Pancreas (tissue), 10 donors: Measurements from ENCODE around the gene SLCO3A1. TPM values are rescaled to one million over a fixed set of nuclear protein-coding genes. Genes with fewer than 3 reads are reported as not detected.

ENCODE experiments used
- ATAC-seq, 4 donors: fragments of 200-7000 bp; cut with Tn5 transposase; one replicate each; pipeline versions ENCODE4 v1.8.0 to v1.9.1; 2020; ENCODE audit warnings: mild to moderate bottlenecking in 4 of 4, moderate library complexity in 4 of 4
- DNase-seq, 6 donors: peaks; one replicate each; pipeline ENCODE4 v3.0.0-alpha.2; 2020
- FAIRE-seq: peaks from 2 replicates; lab custom pipeline; 2012; peaks lifted over from hg19 to GRCh38; lab: Jason Lieb, UNC
- H3K27ac ChIP-seq, 4 donors: fragments of 200-600 bp; sonication (generic); 1 replicate in 3 of 4; 2 replicates in 1 of 4; pipeline versions ENCODE4 v1.5.0 to v1.8.0; 2020
- H3K27me3 ChIP-seq, 4 donors: fragments of 200-600 bp; one replicate each; pipeline ENCODE4 v1.8.0; 2021
- H3K36me3 ChIP-seq, 3 donors: fragments of 200-600 bp; sonication (generic) in 1 of 3; one replicate each; pipeline versions ENCODE4 v1.5.0 to v1.8.0; 2020 to 2021
- H3K4me1 ChIP-seq, 3 donors: fragments of 200-600 bp; one replicate each; pipeline ENCODE4 v1.8.0; 2021
- H3K4me3 ChIP-seq, 4 donors: fragments of 200-600 bp; sonication (generic) in 2 of 4; one replicate each; pipeline versions ENCODE4 v1.5.0 to v1.8.0; 2020 to 2021
- H3K9me3 ChIP-seq, 4 donors: fragments of 200-600 bp; one replicate each; pipeline ENCODE4 v1.8.0; 2021
- WGBS, 2 donors: extraction: QIAGEN DNeasy Blood & Tissue Kit; methylation state at CpG; one replicate each; pipeline ENCODE4 v1.1.7; 2013; 5-methylcytosine and 5-hydroxymethylcytosine counted together
- intact Hi-C, 3 donors: fragments of 100-400 bp; cut with DNase I; formaldehyde crosslinking; loops; one replicate each; pipeline versions ENCODE4 v1.11.1 to v1.14.2; 2022
- polyA plus RNA-seq, 2 donors: library from polyadenylated mRNA; stranded (reverse); fragments of 200-250 nt; gene quantifications; one replicate each; pipeline ENCODE4 v1.2.3, GENCODE V29; 2013
- total RNA-seq, 6 donors: library from RNA; stranded (reverse); fragmentation: NEBNext Ultra II Directional in 4 of 6; extraction: Animal tissue kit (Norgen Biotek cat#: 25700) in 4 of 6; gene quantifications; one replicate each; pipeline versions ENCODE4 v1.2.1 to v1.2.4, GENCODE V29; 2021 to 2023
- TF ChIP-seq, protein P1 (sequence below), 4 donors: fragments of 200-600 bp; sonication (generic) in 3 of 4; IDR thresholded peaks; one replicate each; pipeline versions ENCODE4 v1.5.0 to v1.8.0; 2021; ENCODE audit warnings: antibody characterized with exemption in 4 of 4
- donor health status: healthy with polysubstance abuse.
- donor health status: DM: no; HTN: no; CAD: no; lungs with moderate emphysema.
- donor health status: DM: no; HTN: no; CAD: no.
- donor health status: control.
- donor health status: control.
- donor health status: Bipolar disorder and iron deficiency.
- donor health status: DM: yes; HTN: yes; CAD: no.
- donor health status: DM: no; HTN: no; CAD: no.
- donor health status: DM: no; HTN: no; CAD: no.
- donor health status: DM: yes; HTN: yes; CAD: no.

SLCO3A1 gene
- total and polyA plus RNA-seq, 8 donors = 3.4 to 15.5 (median 6.7) TPM

DNA sequence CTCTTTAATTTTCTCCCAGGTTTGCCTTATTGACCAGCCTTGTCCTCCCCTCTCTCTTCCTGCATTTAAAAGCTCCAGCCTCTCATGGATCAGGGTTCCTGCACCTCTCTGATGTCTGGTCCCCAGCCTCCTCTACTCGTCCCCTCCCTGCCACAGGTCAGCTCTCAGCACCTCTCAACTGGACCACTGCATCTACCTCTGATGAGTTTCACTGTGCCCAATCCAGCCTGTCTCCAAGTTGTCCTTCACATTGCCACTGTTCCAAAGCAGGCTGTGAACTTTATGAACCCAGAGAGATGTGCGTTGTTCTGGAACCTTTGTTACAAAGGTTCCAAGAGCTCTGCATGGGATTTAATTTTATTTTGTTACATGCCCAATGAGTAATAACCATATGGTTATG, 76.6 kb downstream of the SLCO3A1 start:
- no peaks in the 10 kb centered on the region for H3K27me3 ChIP-seq
- WGBS, 2 donors = 73 to 74% methylated on average over 2 of the region's 2 CpGs
- H3K4me3 ChIP-seq = no peak overlapping the region
- no peak overlapping the region for H3K27ac ChIP-seq
- H3K36me3 ChIP-seq = no peaks in the 10 kb centered on the region
- no peak for FAIRE-seq
- ATAC-seq = no peak
- TF ChIP-seq, protein P1, sequence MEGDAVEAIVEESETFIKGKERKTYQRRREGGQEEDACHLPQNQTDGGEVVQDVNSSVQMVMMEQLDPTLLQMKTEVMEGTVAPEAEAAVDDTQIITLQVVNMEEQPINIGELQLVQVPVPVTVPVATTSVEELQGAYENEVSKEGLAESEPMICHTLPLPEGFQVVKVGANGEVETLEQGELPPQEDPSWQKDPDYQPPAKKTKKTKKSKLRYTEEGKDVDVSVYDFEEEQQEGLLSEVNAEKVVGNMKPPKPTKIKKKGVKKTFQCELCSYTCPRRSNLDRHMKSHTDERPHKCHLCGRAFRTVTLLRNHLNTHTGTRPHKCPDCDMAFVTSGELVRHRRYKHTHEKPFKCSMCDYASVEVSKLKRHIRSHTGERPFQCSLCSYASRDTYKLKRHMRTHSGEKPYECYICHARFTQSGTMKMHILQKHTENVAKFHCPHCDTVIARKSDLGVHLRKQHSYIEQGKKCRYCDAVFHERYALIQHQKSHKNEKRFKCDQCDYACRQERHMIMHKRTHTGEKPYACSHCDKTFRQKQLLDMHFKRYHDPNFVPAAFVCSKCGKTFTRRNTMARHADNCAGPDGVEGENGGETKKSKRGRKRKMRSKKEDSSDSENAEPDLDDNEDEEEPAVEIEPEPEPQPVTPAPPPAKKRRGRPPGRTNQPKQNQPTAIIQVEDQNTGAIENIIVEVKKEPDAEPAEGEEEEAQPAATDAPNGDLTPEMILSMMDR (IDR thresholded peaks at IDR 0.05) = no peak
- intact Hi-C loops = no loop called here
- no peaks in the 10 kb centered on the region for H3K4me1 ChIP-seq
- H3K9me3 ChIP-seq = no peaks in the 10 kb centered on the region
- no peak for DNase-seq

DNA sequence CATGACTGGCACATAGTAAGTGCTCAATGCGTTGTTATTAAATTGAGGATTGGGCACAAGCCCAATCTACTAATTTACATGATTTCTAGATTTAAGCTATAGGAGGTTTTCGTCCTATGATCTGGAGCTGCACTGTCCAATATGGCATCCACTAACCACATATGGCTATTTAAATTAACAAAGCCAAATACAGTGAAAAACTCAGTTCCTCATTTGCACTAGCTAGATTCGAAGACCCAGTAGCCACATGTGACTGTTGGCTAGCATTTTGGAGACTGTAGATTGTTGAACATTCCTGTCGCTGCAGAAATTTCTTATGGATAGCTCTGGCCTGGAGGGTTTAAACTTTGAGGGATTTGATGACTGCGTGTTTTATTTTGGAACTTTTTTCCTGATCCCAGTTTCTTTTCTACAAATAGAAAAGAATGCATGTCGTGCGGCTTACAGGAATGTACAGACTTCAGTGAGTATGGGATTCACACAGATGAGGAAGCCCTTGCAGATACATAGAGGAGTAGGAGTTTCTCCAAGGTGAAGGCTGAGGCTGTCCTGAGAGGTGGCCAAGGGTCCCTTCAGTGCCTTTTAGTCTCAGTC, 82.8 kb downstream of the SLCO3A1 start:
- H3K36me3 ChIP-seq = no peaks in the 10 kb centered on the region
- H3K27me3 ChIP-seq = no peaks in the 10 kb centered on the region
- DNase-seq = no peak
- WGBS, 2 donors = 65 to 79% methylated on average over 7 of the region's 7 CpGs
- H3K4me3 ChIP-seq = no peak overlapping the region
- no peaks in the 10 kb centered on the region for H3K9me3 ChIP-seq
- peaks cover 0 to 3% (median 0%) of the 10 kb centered on the region in 3 donors for H3K4me1 ChIP-seq
- ATAC-seq = no peak
- no peak for FAIRE-seq
- H3K27ac ChIP-seq = no peak overlapping the region
- TF ChIP-seq, protein P1 (IDR thresholded peaks at IDR 0.05) = no peak
- intact Hi-C loops = no loop called here

DNA sequence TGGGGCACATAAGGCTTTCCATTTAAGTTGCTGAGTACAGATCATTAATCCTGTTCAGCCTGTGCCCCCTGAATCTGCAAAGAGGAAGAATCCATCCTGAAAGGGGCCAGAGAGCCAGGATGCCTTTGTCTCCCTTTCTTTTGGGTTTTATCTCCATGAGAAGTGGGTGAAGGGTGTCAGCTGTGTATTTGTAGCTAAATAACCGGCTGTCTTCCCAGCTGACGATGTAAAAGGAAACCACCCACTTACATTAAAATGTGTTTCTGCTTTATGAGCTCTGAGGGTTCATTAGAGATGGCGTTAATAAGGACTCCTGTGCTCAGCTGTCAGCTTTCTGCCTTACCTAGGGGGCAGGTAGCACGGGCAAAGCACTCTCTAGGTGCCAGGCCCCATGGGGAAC, 83.4 kb downstream of the SLCO3A1 start:
- H3K36me3 ChIP-seq = no peaks in the 10 kb centered on the region

DNA sequence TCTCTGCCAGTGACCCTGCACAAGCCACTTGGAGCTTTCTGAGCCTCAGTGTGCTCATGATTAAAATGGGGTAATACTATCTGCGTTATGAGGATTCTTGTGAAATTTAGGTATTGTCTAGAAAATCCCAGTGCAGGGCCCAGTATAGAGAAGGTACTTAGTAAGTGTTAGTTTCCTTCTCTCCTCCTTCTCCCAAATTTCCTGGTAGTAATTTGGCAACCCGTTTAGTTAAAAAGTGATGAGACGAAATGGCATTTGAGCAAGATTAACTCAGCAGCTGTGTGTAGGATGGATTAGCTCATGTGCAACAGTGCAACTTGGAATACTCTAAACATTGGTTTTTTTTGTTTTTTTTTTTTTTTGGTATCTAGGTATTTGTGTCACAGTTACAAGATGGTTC, 84.6 kb downstream of the SLCO3A1 start:
- Histone ChIP-seq H3K4me1 (peaks cover 0 to 19% (median 0%) of the 10 kb centered on the region in 3 donors), H3K27ac (no peak overlapping the region)

More for the DNA sequence above, 83.4 kb downstream of the SLCO3A1 start:
- Histone ChIP-seq H3K4me3 (no peak overlapping the region), H3K9me3 (no peaks in the 10 kb centered on the region), H3K27me3 (no peaks in the 10 kb centered on the region), H3K4me1 (peaks cover 0 to 9% (median 0%) of the 10 kb centered on the region in 3 donors), H3K27ac (no peak overlapping the region)
- TF ChIP-seq, protein P1 (IDR thresholded peaks at IDR 0.05) = no peak
- WGBS, 2 donors = 59 to 66% methylated on average over 4 of the region's 4 CpGs
- intact Hi-C loops = no loop called here
- ATAC-seq = no peak
- no peak for FAIRE-seq
- no peak for DNase-seq

DNA sequence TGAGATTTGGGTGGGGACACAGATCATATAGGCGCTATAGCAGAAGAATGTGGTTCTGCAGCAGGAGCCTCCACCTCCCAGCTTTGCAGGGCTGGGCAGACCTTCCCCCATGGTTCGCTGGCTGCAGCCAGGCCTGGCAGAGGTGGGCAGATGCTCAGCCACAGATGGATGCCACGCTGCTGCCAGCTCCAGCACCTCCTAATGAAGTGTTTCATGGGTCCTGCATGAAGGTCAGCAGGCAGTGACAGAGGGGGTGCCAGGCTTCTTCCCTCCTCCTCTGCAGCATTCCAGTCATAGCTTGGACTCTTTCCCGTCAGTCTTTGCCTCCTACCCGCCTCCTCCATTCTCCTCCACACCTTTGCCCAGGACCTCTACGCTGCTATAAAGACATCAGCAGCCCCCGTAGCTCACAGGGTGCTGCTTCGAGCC, 85.9 kb downstream of the SLCO3A1 start:
- H3K36me3 ChIP-seq = no peaks in the 10 kb centered on the region
- H3K9me3 ChIP-seq = no peaks in the 10 kb centered on the region
- peak overlapping the region in 2 of 4 donors; percentile 78 to 84 for H3K27ac ChIP-seq
- 68 to 70% methylated on average over 8 of the region's 8 CpGs for WGBS, 2 donors
- FAIRE-seq = no peak
- no peaks in the 10 kb centered on the region for H3K27me3 ChIP-seq
- H3K4me3 ChIP-seq = no peak overlapping the region
- peaks cover 0 to 25% (median 10%) of the 10 kb centered on the region in 3 donors for H3K4me1 ChIP-seq
- no peak for DNase-seq
- peak in 2 of 4 donors; percentile 22 to 28 for ATAC-seq
- TF ChIP-seq, protein P1 (IDR thresholded peaks at IDR 0.05) = no peak
- intact Hi-C loops = no loop called here

More for the DNA sequence above, 84.6 kb downstream of the SLCO3A1 start:
- H3K27me3 ChIP-seq = no peaks in the 10 kb centered on the region
- ATAC-seq (no peak), DNase-seq (no peak), FAIRE-seq (no peak)
- WGBS, 2 donors = 66 to 79% methylated on average over 3 of the region's 3 CpGs
- H3K9me3 ChIP-seq = no peaks in the 10 kb centered on the region
- H3K4me3 ChIP-seq = no peak overlapping the region
- TF ChIP-seq, protein P1 (IDR thresholded peaks at IDR 0.05) = no peak
- H3K36me3 ChIP-seq = no peaks in the 10 kb centered on the region
- intact Hi-C loops = no loop called here
